Superior temporal gyrus (tissue), 1 donor: ENCODE data around the gene NHSL2.
"Not testable (repeated sequence)": the region's sequence is repeated elsewhere in the genome, so short reads cannot be mapped to it uniquely, and the experiment has no call there.

Experiments used
- DNase-seq: peaks from one replicate; pipeline ENCODE4 v3.0.0-alpha.2; 2016; ENCODE audit errors: extremely low spot score

NHSL2 gene

GRCh38 chrX:72041871-72042851 lies 131.5 kb downstream of the NHSL2 start:
- DNase-seq: no peak

GRCh38 chrX:72042852-72043248 lies 132.2 kb downstream of the NHSL2 start:
- no peak for DNase-seq

- DNase-seq: no peak
Observed at GRCh38 chrX:72043636-72044035, 133.0 kb downstream of the NHSL2 start.

GRCh38 chrX:72045141-72045540 lies 134.5 kb downstream of the NHSL2 start:
- no peak for DNase-seq

- DNase-seq: no peak
Observed at GRCh38 chrX:72045552-72046277, 135.1 kb downstream of the NHSL2 start.

- DNase-seq: no peak
Observed at GRCh38 chrX:72046447-72046846, 135.8 kb downstream of the NHSL2 start.

- no peak for DNase-seq
Observed at GRCh38 chrX:72048510-72049455, 138.1 kb downstream of the NHSL2 start.

GRCh38 chrX:72050011-72050410 lies 139.4 kb downstream of the NHSL2 start:
- no peak for DNase-seq

GRCh38 chrX:72051589-72051988 lies 140.9 kb downstream of the NHSL2 start:
- DNase-seq: no peak

- no peak for DNase-seq
Observed at GRCh38 chrX:72052415-72053090, 141.9 kb downstream of the NHSL2 start.

GRCh38 chrX:72053508-72053907 lies 142.9 kb downstream of the NHSL2 start:
- DNase-seq: no peak

GRCh38 chrX:72054779-72055489 lies 144.3 kb downstream of the NHSL2 start:
- DNase-seq: peak; percentile 26

- DNase-seq: no peak
Observed at GRCh38 chrX:72057331-72057730, 146.7 kb downstream of the NHSL2 start.

GRCh38 chrX:72057849-72058248 lies 147.2 kb downstream of the NHSL2 start:
- DNase-seq: no peak

- not testable (repeated sequence) for DNase-seq
Observed at GRCh38 chrX:72058346-72058745, 147.7 kb downstream of the NHSL2 start.

GRCh38 chrX:72060196-72060920 lies 149.7 kb downstream of the NHSL2 start:
- peak; percentile 75 for DNase-seq

GRCh38 chrX:72060921-72061490 lies 150.4 kb downstream of the NHSL2 start:
- no peak for DNase-seq

GRCh38 chrX:72062916-72063315 lies 152.3 kb downstream of the NHSL2 start:
- DNase-seq: no peak
